Cardiac muscle cell (in vitro differentiated cells and primary cell): ENCODE measurements around the gene PTPN22. TPM values are rescaled to one million over a fixed set of nuclear protein-coding genes. Genes with fewer than 3 reads are reported as not detected.

Experiments used
- DNase-seq, 2 donors: peaks; one replicate each; pipeline versions ENCODE4 v3.0.0 to v3.0.0-alpha.2; 2010 to 2017; ENCODE audit warnings: low read depth in 1 of 2, low spot score in 1 of 2
- H3K27ac ChIP-seq: fragments of 200-600 bp; sonication (generic); 2 replicates; pipeline ENCODE4 v1.5.1; 2016
- H3K27me3 ChIP-seq: fragments of 200-600 bp; sonication (generic); 2 replicates; pipeline ENCODE4 v1.6.0; 2016; ENCODE audit warnings: control low read depth
- H3K36me3 ChIP-seq: fragments of 200-600 bp; sonication (generic); 2 replicates; pipeline ENCODE4 v1.5.1; 2016; ENCODE audit warnings: control low read depth
- H3K4me1 ChIP-seq: fragments of 200-600 bp; sonication (generic); 2 replicates; pipeline ENCODE4 v1.8.1; 2017; ENCODE audit warnings: low read depth, mild to moderate bottlenecking, mixed run types
- H3K4me3 ChIP-seq: fragments of 200-600 bp; sonication (generic); 2 replicates; pipeline ENCODE4 v1.5.1; 2016; ENCODE audit warnings: mild to moderate bottlenecking
- H3K9me3 ChIP-seq: fragments of 200-600 bp; sonication (generic); 2 replicates; pipeline ENCODE4 v1.5.1; 2017; ENCODE audit warnings: low read depth, mild to moderate bottlenecking, control low read depth
- CTCF ChIP-seq: IDR thresholded peaks from 2 replicates; pipeline ENCODE4 v1.5.1; 2012; ENCODE audit warnings: low read depth, mild to moderate bottlenecking, low read length
- polyA plus RNA-seq: library from polyadenylated mRNA; unstranded; fragments of >200 nt; fragmentation: Nextera tagmentation; extraction: Ambion mirVana; gene quantifications from 2 replicates; pipeline ENCODE4 v1.2.1, GENCODE V29; 2016
- total RNA-seq: library from RNA; depleted of rRNA; stranded (reverse); fragments of >200 nt; gene quantifications from 2 replicates; pipeline ENCODE4 v1.2.3, GENCODE V29; 2016

Gene PTPN22
- total and polyA plus RNA-seq, 2 experiments from 2014 or later, result not detected

GRCh38 chr1:113886417-113887401 lies 15.2 kb upstream of the PTPN22 start:
- Histone ChIP-seq H3K27ac (no peak overlapping the region), H3K4me1 (no peaks in the 10 kb centered on the region), H3K4me3 (no peak overlapping the region), H3K9me3 (no peaks in the 10 kb centered on the region), H3K36me3 (no peaks in the 10 kb centered on the region), H3K27me3 (no peaks in the 10 kb centered on the region)
- no peak for DNase-seq
- TF ChIP-seq CTCF, result no peak

- Histone ChIP-seq H3K4me3 (no peak overlapping the region), H3K36me3 (no peaks in the 10 kb centered on the region), H3K9me3 (no peaks in the 10 kb centered on the region), H3K27me3 (no peaks in the 10 kb centered on the region), H3K4me1 (peaks cover 5% of the 10 kb centered on the region), H3K27ac (no peak overlapping the region)
- DNase-seq, result no peak
- no peak for TF ChIP-seq CTCF
Measured at GRCh38 chr1:113881661-113882060, 10.1 kb upstream of the PTPN22 start.

GRCh38 chr1:113879739-113880038 lies 8.2 kb upstream of the PTPN22 start:
- no peaks in the 10 kb centered on the region for H3K36me3 ChIP-seq
- H3K27ac ChIP-seq, result no peak overlapping the region
- peaks cover 5% of the 10 kb centered on the region for H3K4me1 ChIP-seq
- no peaks in the 10 kb centered on the region for H3K9me3 ChIP-seq
- H3K27me3 ChIP-seq, result no peaks in the 10 kb centered on the region
- no peak for TF ChIP-seq CTCF
- no peak overlapping the region for H3K4me3 ChIP-seq
- DNase-seq, result no peak

GRCh38 chr1:113876176-113876575 lies 4.7 kb upstream of the PTPN22 start:
- Histone ChIP-seq H3K4me3 (no peak overlapping the region), H3K27me3 (no peaks in the 10 kb centered on the region), H3K27ac (no peak overlapping the region), H3K36me3 (no peaks in the 10 kb centered on the region), H3K9me3 (no peaks in the 10 kb centered on the region), H3K4me1 (peaks cover 5% of the 10 kb centered on the region)
- TF ChIP-seq CTCF, result no peak
- DNase-seq, result no peak

DNA sequence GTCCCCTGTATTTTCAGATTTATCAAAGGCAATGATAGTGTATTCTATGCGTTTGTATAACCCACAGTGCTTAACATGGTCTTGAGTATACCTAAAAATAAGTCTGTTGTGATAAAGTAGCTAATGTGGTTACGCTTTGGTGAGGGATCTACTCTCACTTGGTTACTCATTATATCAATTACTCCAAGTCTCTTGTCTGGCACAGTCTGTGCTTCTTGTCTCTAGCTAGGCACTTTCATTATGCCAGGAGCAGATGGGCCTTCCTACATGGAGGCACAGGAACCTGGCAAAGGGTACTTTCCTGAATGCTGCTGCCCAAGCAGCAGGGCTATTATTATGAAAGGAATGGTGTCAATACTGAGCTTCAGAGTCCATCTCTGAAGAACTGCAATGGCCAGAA lies 4.2 kb upstream of the PTPN22 start:
- Histone ChIP-seq H3K27ac (no peak overlapping the region), H3K27me3 (no peaks in the 10 kb centered on the region)
- no peak for TF ChIP-seq CTCF

More for the DNA sequence above, 4.2 kb upstream of the PTPN22 start:
- no peaks in the 10 kb centered on the region for H3K9me3 ChIP-seq
- no peak for DNase-seq
- H3K36me3 ChIP-seq, result no peaks in the 10 kb centered on the region
- no peak overlapping the region for H3K4me3 ChIP-seq
- H3K4me1 ChIP-seq, result peaks cover 5% of the 10 kb centered on the region
